GM19467 (cell line): Measurements from ENCODE around the gene NR2F6.

Source experiments
- ATAC-seq: cut with Tn5 transposase; IDR thresholded peaks from one replicate; pipeline ENCODE4 v1.9.1; 2021; ENCODE audit warnings: mild to moderate bottlenecking, moderate library complexity; ENCODE audit not compliant: unreplicated experiment

NR2F6 gene

GRCh38 chr19:17264641-17264979 lies 18.9 kb upstream of the NR2F6 start, which contains the start of gene USHBP1:
Gene USHBP1 (minus strand): TSS chr19:17264745. CDS start chr19:17264299, 446 bp downstream.
- ATAC-seq, result no peak

GRCh38 chr19:17263712-17264640 lies 18.3 kb upstream of the NR2F6 start:
- no peak for ATAC-seq

GRCh38 chr19:17262557-17262956 lies 16.8 kb upstream of the NR2F6 start:
- ATAC-seq, result no peak

GRCh38 chr19:17260842-17261325 lies 15.2 kb upstream of the NR2F6 start:
- ATAC-seq, result peak; percentile 79

- no peak for ATAC-seq
Observed at GRCh38 chr19:17259934-17260333, 14.2 kb upstream of the NR2F6 start.

- no peak for ATAC-seq
Observed at GRCh38 chr19:17259118-17259780, 13.5 kb upstream of the NR2F6 start.

- no peak for ATAC-seq
Observed at GRCh38 chr19:17256130-17256529, 10.4 kb upstream of the NR2F6 start.

- ATAC-seq, result no peak
Observed at GRCh38 chr19:17255150-17255621, 9.5 kb upstream of the NR2F6 start.

- no peak for ATAC-seq
Observed at GRCh38 chr19:17254636-17255035, 8.9 kb upstream of the NR2F6 start.

GRCh38 chr19:17249887-17250548 lies 4.3 kb upstream of the NR2F6 start:
- no peak for ATAC-seq

GRCh38 chr19:17248011-17248776 lies 2.5 kb upstream of the NR2F6 start:
- ATAC-seq, result no peak

- no peak for ATAC-seq
Observed at GRCh38 chr19:17246681-17247425, 1.1 kb upstream of the NR2F6 start.

- no peak for ATAC-seq
Observed at GRCh38 chr19:17244618-17245534, 843 bp downstream of the NR2F6 start.

- ATAC-seq, result no peak
Observed at GRCh38 chr19:17243830-17244617, 1.7 kb downstream of the NR2F6 start.

- ATAC-seq, result no peak
Observed at GRCh38 chr19:17243211-17243829, 2.4 kb downstream of the NR2F6 start.

GRCh38 chr19:17242431-17243208 lies 3.1 kb downstream of the NR2F6 start:
- ATAC-seq, result no peak
